Thyroid gland (tissue), 4 donors: ENCODE measurements around the gene RIMKLB. TPM values are rescaled to one million over a fixed set of nuclear protein-coding genes. Genes with fewer than 3 reads are reported as not detected.

ENCODE experiments used
- DNase-seq, 2 donors: peaks; one replicate each; pipeline ENCODE4 v3.0.0-alpha.2; 2019
- H3K27ac ChIP-seq, 3 donors: fragments of 200-600 bp; sonication (generic); 1 replicate in 2 of 3; 2 replicates in 1 of 3; pipeline ENCODE4 v1.5.1; 2016 to 2019; ENCODE audit warnings: mild to moderate bottlenecking in 1 of 3, moderate library complexity in 1 of 3
- H3K27me3 ChIP-seq: fragments of 200-600 bp; sonication (generic); one replicate; pipeline ENCODE4 v1.5.1; 2019
- H3K36me3 ChIP-seq, 2 donors: fragments of 200-600 bp; sonication (generic); one replicate each; pipeline ENCODE4 v1.5.1; 2016 to 2019
- H3K4me1 ChIP-seq, 2 donors: fragments of 200-600 bp; sonication (generic); one replicate each; pipeline ENCODE4 v1.5.1; 2017 to 2019
- H3K4me3 ChIP-seq, 3 donors: fragments of 200-600 bp; sonication (generic); replicated peaks in 1 of 3; 1 replicate in 2 of 3; 2 replicates in 1 of 3; pipeline ENCODE4 v1.5.1; 2016; ENCODE audit warnings: mild to moderate bottlenecking in 1 of 3
- H3K9me3 ChIP-seq: fragments of 200-600 bp; sonication (generic); one replicate; pipeline ENCODE4 v1.5.1; 2017
- CTCF ChIP-seq, 6 experiments: fragments of 200-600 bp in 3 of 6; fragments of 450-650 bp in 3 of 6; sonication (generic) in 3 of 6; IDR thresholded peaks; one replicate each; pipeline ENCODE4 v1.5.1; 2016 to 2019; ENCODE audit warnings: antibody characterized with exemption in 6 of 6, mild to moderate bottlenecking in 2 of 6, inconsistent platforms in 1 of 6, moderate library complexity in 1 of 6
- POLR2A ChIP-seq, 2 donors: fragments of 450-650 bp; IDR thresholded peaks; one replicate each; pipeline ENCODE4 v1.6.1; 2017; ENCODE audit warnings: antibody characterized with exemption in 2 of 2, mild to moderate bottlenecking in 2 of 2, moderate library complexity in 1 of 2
- WGBS, 2 donors: methylation state at CpG; one replicate each; pipeline ENCODE4 v1.1.5; 2017; 5-methylcytosine and 5-hydroxymethylcytosine counted together
- intact Hi-C: fragments of 100-400 bp; cut with DNase I; formaldehyde crosslinking; loops from one replicate; pipeline ENCODE4 v1.15.1; 2023
- total RNA-seq, 4 donors: library from RNA; depleted of rRNA; stranded (reverse); fragments of >200 nt; gene quantifications; one replicate each; pipeline ENCODE4 v1.2.3, GENCODE V29; 2016

RIMKLB gene
- total RNA-seq, 4 donors from 2014 or later: 50.8 to 77.7 (median 64.1) TPM

GRCh38 chr12:8667270-8667669 is 30.5 kb upstream of the RIMKLB start:
- 77 to 85% methylated on average over 2 of the region's 2 CpGs for WGBS, 2 donors
- H3K36me3 ChIP-seq: no peaks in the 10 kb centered on the region
- no peaks in the 10 kb centered on the region for H3K27me3 ChIP-seq
- H3K9me3 ChIP-seq: no peaks in the 10 kb centered on the region
- TF ChIP-seq CTCF (IDR thresholded peaks at IDR 0.05) (no peak), POLR2A (IDR thresholded peaks at IDR 0.05) (no peak)
- H3K27ac ChIP-seq: no peak overlapping the region
- H3K4me1 ChIP-seq: no peaks in the 10 kb centered on the region
- no peak for DNase-seq
- H3K4me3 ChIP-seq: no peak overlapping the region
- intact Hi-C loops: no loop called here

GRCh38 chr12:8668441-8668840 is 29.4 kb upstream of the RIMKLB start:
- Histone ChIP-seq H3K9me3 (no peaks in the 10 kb centered on the region), H3K27ac (no peak overlapping the region), H3K4me1 (no peaks in the 10 kb centered on the region), H3K4me3 (no peak overlapping the region), H3K27me3 (no peaks in the 10 kb centered on the region), H3K36me3 (no peaks in the 10 kb centered on the region)
- intact Hi-C loops: no loop called here
- no peak for DNase-seq
- WGBS, 2 donors: 71 to 81% methylated on average over 2 of the region's 2 CpGs
- TF ChIP-seq POLR2A (IDR thresholded peaks at IDR 0.05) (no peak), CTCF (IDR thresholded peaks at IDR 0.05) (no peak)

- Histone ChIP-seq H3K27ac (no peak overlapping the region), H3K9me3 (no peaks in the 10 kb centered on the region), H3K4me1 (no peaks in the 10 kb centered on the region), H3K4me3 (no peak overlapping the region), H3K27me3 (no peaks in the 10 kb centered on the region), H3K36me3 (no peaks in the 10 kb centered on the region)
- intact Hi-C loops: no loop called here
- no peak for DNase-seq
- TF ChIP-seq POLR2A (IDR thresholded peaks at IDR 0.05): no peak
- TF ChIP-seq CTCF (IDR thresholded peaks at IDR 0.05): no peak
- WGBS, 2 donors: 86 to 87% methylated on average over 5 of the region's 5 CpGs
Measured at GRCh38 chr12:8672381-8672780, 25.4 kb upstream of the RIMKLB start.

- Histone ChIP-seq H3K27me3 (no peaks in the 10 kb centered on the region), H3K27ac (no peak overlapping the region), H3K9me3 (no peaks in the 10 kb centered on the region), H3K4me3 (no peak overlapping the region), H3K36me3 (no peaks in the 10 kb centered on the region), H3K4me1 (no peaks in the 10 kb centered on the region)
- intact Hi-C loops: no loop called here
- DNase-seq: no peak
- TF ChIP-seq CTCF (IDR thresholded peaks at IDR 0.05): no peak
- TF ChIP-seq POLR2A (IDR thresholded peaks at IDR 0.05): no peak
- WGBS, 2 donors: 42% methylated on average over 3 of the region's 3 CpGs
Measured at GRCh38 chr12:8675591-8676036, 22.2 kb upstream of the RIMKLB start.

GRCh38 chr12:8676651-8677050 is 21.1 kb upstream of the RIMKLB start:
- WGBS, 2 donors: 71 to 87% methylated on average over 4 of the region's 4 CpGs
- H3K4me3 ChIP-seq: no peak overlapping the region
- H3K27me3 ChIP-seq: no peaks in the 10 kb centered on the region
- intact Hi-C loops: no loop called here
- no peaks in the 10 kb centered on the region for H3K36me3 ChIP-seq
- TF ChIP-seq CTCF (IDR thresholded peaks at IDR 0.05) (no peak), POLR2A (IDR thresholded peaks at IDR 0.05) (no peak)
- H3K27ac ChIP-seq: no peak overlapping the region
- no peaks in the 10 kb centered on the region for H3K9me3 ChIP-seq
- no peak for DNase-seq
- no peaks in the 10 kb centered on the region for H3K4me1 ChIP-seq
